NCI-H1092 treated with DMSO at 0.1 percent for 48 hours (cell line): ENCODE results near the gene HOXB7.

ENCODE experiments used
- DNase-seq: peaks from one replicate; lab custom pipeline; 2025; lab: John Stamatoyannopoulos, UW

HOXB7 gene

DNA sequence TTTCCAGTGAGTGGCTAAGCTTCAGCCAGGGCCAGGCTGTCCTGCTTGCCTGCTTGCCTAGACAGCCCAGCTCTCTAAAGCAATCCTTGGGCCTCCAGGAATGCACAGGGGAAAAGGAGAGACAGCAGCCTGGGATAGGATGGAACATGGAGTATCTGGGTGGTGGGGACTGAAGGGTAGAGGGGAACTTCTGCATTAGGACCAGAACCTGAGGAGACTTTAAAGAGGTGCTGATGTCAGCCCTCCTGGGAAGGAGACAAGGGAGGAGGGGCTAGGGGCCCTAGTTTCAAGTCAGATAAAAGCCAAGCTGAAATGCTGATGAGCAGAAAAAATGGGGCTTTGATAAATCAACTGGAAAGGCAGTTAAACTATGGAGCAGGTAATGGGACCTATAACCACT is 1.8 kb downstream of the HOXB7 start:
- no peak for DNase-seq

DNA sequence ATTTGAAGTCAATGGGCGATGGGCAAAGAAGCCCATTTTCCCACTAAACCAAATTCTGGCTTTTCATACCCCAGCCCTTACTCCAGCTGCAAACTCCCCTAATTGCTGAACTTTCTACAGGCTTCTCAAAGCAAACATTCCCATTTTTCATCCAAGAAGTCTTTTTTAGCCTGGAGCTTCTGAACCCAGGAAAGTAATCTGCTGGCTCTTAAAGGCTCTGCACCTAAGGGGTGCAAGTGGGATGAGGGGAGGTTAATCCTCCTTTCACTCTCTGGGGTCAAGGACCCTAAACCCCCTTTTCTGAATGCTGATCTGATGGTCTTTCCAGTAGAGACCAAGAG is 2.4 kb downstream of the HOXB7 start:
- DNase-seq: no peak

DNA sequence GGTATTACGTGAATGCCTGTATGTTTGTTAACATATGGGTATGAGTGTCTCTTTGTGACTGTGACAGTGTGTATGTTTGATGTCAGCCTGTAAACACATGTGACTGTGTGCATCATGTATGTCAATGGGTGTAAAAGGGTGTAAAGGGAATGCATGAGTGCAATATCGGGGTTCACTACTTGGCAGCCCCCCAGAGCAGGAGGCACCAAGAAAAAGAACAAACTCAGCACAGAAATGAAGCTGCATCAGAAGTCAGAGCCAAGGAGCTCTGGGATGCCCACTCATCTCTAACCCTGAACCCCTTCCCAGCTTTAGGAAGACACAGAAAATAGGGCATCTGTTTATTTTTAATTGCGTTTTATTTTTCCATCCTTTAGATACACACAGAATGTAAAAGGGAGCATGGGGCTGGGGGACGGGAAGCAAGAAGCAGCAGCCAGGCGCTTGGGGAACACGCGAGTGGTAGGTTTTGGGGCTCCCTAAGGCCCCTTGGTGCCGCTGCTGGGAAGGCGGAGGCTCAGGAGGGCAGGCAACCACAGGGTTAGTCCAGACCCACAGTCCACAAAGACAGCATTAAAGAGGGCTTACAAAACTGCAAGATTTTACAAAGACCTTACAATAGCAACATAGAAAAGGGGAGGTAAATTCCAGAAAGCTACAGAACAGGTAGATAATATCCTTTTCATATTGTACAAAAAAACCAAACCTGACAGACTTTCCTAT is 3.8 kb downstream of the HOXB7 start:
- no peak for DNase-seq

DNA sequence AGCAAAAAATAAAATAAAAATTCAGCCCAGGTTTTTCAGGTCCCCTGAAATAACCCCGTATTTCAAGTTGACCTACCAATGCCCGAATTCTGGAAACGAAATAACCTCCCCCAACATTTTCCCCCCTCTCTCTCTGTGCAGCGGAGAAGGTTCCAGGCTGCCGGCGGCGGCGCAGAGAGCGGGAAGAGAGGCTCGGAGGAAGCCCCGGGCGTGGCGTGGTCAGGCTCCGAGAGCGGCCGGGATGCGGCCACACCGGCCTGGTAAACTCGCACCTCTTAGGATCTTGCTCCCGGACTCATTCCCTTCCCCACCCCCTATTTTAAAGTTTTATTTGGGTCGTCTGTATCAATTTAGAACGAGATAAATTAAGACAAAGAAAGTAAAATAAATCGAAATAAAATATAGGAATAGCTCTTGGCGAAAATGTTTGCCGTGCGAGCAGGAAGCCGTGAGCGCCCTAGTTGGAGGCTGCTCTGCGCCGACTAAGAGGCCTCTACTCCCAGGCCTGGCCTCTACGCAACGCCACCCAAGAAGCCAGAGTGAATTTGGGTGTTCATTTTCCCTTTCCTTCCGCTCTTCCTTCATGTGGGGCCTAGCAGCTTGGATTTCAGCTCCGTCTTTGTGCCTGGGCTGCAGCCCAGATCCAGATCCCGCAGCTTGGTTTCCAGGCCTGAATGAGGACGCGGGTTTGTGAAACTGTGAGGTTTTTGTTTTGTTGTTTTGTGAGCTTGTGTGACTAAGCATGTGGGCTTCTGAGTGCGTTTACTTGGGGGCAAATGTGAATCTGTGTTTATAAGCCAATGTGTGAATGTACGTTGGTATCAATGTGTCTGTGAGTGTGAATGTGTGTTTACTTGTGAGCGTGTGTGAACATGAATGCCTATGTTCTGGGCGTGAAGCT is 4.6 kb downstream of the HOXB7 start:
- no peak for DNase-seq

DNA sequence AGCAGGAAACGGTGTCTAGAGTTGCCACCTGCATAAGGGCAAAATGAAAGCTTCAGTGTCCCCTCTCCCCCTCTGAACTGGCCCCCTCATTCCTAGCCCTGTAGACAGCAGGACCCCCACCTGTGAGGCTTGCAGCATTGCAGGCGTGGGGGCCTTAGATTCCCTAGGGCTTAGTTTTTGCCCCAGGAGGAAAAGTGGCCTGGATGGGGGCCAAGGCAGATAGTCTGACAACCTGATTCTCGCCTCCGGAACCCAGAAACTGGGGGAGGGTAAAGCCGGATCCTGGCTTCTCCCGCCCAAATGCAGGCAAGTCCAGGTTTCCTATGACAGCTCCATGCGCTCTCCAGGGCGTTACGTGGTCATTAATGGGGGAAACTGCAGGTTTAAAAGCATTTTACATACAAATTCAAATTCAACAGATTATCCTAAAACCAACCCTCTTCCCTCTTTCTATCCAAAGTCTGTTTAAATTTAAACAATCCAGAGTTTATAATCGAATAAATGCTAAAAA is 5.4 kb downstream of the HOXB7 start:
- no peak for DNase-seq

DNA sequence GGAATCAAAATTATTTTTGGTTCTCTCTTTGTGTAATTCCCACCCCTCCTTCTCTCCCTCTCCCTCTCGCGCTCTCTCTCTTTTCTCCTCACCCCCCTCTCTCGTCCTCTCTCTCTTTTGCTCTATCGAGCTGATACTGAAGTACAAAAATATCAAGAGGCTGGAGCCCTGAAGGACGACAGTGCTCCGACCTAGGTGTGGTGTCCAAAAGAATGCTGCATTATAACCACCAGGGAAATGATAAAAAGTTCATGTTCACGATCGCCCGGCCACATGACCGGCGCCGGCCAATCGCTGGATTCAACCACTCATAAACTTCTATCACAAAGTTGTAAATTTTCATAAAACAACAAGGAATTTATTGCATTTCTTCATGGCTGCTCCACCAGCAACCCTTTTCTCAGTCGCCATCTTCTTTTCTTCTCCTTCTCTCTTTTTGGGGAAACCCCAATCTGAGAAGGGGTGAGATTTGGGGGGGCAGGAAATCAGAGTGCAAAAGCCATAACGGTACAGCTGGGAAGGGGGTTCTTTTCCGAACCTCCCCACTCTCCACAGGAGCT is 6.0 kb downstream of the HOXB7 start, which contains the start of gene HOXB6:
Gene HOXB6, minus strand, starts transcription at position 217 of the 560 bp plus-strand sequence. CDS start 6,836 bp downstream, outside the sequence.
- DNase-seq: no peak

DNA sequence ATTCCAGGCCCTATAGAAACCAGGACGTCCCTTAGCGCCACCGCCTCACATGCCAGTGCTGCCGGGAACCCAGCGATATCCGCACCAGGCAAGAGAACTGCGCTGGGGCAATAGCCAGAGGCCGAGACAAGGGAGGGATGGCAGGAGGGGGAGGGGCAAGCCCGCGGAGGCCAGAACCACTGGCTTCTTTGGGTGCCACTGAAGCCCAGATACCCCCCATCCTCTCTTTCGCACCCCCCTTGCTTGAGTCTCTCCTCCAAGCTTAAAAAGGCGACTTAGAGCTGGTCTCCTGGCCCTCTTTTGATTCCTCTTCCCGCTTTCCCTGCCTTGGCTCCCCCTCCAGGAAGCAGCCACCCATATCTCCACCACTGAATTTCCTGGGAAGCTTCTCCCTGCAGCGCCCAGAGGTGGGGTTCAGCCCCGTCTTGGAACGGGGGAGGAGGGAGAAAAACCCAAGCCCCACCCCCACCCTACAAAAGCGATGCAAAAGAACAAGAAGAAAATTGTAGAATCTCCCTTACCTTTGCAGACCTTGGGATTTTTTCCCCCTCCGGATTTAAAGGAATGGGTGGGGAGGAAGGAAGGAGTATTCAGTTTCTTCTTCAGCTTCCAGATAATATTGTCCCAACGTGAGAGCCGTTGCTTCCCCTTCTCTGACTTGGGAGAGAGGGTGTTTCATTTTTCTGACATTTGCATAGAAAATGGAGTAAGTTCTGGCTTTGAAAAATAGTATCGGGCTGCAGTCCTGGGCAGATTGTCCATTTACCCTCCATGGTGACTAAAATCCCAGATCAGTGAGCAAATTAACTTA is 6.7 kb downstream of the HOXB7 start:
- DNase-seq: no peak

DNA sequence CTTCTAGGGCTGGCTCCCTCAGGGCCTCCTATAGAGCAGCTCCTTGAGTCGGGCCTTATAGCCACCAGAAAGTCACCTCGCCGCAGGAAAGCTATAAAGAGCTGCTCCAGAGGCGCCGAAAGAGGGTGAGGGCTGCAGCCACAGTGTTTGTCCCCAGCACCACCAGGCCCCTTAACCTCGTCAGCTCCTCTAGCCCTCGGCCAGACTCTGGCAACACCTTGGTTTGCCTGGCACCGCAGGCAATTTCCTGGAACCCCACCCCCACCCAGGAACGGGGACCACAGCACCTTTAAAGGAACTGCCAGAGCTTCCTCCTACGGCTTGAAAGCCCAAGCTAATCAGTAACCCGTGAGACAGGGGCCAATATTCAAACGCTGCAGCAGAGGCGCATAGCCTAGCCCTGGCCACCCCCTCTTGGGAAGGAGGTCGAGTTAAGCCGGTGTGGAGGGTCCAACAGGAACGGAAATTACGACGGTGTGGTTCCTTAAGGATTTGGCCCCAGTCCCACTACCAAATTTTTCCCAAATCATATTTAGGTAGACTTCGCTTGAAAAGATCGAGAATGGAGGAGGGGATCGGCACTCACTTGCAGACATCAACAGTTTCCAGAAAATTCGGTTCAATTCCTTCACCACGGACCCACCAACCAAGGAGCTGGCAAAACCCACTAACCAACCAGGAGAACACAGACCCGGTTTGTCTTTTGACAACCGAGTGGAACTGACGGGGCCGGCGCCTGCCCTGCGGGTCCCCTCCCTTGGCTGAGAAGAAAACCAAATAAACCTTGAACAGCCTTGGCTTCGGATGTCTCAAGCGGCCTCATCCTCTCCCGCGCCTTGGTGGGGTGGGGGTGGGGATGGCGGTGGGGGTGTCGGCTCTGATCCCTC is 9.0 kb downstream of the HOXB7 start:
- DNase-seq: no peak

DNA sequence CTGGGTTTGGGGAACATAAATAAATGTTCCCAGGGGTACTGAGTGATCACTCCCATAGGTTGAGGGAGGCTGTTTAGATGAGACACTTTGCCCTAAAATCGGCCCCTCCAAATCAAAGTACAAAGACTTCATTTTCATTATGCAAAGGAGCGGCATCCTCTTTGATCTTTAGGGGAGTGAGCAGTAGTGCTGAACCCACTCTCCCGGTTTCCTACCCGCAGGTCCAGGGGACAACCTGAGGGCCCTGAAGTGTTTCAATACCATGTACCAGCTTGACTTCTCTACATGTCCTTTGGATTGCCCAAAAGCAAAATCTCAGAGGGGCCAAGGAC is 9.6 kb downstream of the HOXB7 start:
- DNase-seq: no peak

DNA sequence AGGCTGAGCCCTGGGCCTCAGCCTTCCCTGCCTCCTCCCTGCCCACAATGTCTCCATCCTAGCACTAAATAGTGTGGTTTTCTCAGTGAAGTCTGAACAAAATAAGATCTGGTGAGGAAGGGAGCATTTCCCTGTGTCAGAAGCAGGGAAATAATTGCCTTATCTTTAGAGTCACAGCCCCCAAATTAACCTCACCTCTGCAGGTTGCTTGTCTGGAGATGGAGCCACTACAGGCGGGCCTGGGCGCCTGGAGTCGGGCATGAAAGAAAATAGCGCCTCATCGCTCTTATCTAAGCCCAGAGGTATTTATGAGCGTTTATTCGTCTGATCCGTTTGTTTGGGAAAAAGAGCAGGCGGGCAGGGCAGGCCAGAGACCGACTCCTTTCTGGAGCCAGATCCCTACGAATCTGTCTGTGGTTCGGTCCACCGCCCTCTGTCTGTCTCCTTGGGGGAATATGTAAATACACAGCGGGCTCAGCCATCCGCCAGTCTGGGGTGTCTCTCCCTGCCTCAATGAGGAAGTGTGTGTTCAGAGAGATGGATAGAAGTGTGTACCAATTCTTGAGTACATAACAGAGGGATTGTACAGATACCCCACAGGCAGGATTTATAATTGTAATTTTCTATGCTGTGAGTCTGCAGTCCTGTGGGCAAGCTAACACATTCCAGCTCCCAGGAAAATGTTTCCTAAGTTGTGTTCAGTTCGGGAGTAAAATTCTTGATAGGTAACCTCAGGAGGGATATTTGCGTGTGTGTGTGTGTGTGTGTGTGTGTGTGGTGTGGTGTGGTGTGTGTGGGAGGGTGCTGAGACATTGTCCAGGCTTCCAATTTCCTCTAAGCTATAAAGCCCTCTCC is 10.3 kb downstream of the HOXB7 start:
- DNase-seq: no peak

DNA sequence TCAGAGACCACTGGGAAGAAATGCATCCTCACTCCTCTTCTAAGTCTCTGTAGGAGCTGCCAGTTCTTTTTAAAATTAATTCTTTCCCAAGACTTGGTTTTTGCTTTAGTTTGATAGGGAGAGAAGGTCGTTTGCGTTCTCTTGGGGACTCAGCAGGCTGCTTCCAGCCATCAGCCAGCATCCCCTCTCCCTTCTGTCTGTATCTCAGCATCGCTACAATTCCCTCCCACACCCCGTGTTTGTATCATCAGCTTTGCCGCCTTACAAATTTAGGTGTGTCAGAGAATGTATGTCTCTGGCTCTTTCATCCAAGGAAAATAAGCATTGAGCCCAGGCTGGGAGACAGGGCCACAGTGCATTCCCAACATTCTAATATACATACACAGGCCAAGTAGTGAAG is 11.5 kb downstream of the HOXB7 start:
- no peak for DNase-seq

DNA sequence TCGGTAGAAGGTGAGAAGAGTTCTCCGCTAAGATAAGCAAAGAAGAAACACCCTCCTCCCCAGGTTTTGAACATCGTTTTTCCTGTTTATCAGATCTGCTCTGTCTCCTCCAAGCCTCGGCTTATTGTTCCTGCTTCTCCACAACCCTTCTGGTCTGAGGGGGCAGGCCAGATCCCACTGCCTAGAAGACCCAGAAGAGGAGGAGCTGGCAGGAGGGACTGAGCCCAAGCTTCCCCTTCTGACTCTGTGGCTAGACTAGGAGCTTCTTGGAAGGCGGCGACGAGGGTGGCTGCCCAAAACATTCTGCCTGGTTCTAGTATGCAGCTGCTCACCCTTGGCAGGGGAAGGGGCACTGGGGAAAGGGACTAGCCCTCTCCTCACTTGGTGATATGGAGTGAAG is 12.1 kb downstream of the HOXB7 start:
- DNase-seq: no peak

DNA sequence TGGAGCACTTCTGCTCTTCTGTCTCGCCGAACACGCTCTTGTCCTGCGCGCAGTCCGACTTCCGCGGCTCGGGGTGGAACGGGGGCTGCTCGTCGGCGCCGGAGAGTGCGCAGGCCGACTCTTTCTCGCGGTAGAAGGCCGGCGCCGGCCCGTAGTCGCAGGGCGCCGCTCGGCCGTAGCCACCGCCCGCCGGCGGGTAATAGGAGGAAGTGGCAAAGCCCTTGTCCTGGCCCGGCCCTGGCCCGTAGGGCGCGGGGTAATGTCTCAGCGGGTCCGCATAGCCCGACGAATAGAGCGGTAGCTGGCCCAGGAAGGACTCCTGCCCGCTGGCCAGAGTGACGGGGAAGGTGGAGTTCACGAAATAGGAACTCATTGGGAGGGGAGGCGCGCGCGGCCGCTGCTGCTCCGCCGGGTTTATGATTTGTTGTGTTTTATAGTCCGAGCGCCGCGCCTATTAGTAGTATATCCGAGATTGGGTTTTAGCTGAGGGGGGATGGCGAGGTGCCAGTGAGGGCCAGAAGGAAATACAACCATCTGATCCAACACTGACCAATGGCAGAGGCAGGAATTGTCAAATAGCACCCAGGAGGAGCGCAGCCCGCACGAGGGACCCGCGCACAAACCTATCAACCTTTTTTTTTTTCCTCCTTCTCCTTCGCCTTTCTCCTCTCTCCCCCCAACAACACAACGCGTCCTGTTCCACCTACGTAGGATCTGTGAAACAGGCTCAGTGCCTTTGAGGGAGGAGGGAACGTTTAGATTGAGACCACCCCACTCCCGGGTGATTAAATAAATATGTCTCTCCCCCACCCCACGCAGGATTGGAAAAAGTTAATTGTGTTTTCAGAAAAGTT is 12.8 kb downstream of the HOXB7 start:
- no peak for DNase-seq

DNA sequence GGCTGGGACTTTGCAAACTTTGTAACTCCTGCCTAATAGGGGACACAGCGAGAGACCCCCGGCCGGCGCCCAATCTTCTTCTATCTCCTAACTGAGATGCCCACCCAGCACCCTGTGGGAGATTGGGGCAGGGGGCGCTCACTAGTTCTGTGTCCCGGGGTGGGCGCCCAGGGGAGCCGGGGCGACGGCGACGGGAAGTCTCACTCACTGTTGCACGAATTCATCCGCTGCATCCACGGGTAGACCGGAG is 13.4 kb downstream of the HOXB7 start:
- DNase-seq: no peak

DNA sequence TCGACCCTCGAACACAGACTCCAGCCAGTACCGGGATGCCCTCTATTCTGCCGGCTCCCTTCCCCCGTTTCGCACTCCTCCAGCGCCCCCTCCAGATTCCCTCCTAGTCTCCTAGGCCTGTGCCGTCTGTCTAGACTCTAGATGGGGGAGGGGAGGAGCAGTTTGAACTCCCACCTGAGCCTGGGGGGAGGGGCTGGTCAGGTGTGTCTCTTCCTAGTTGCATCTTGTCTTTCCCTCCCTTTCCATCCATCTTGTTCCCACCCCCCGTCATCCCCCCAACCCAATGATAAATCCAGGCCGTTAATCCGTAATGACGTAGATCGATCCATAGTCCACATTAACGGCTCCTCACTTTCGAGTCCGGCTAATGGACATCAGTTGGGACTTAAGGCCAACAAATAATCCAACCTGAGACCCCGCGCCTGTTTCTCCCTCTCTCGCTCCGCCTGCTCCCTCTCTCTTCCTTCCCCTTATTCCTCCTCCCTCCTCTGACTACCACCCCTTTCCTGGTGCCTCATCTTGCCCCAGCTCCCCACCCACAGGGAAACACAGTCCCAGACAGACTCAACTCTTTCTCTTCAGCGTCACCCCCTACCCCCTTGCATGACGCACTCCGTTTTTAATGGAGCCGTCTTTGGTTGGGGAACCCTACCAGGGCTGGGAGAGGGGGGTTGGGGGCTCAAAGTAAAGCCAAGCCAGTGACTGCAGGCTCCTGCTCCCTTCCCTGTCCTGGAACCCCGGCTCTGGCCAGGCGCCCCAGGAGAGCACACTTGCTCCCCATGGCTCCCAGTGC is 13.9 kb downstream of the HOXB7 start:
- no peak for DNase-seq

DNA sequence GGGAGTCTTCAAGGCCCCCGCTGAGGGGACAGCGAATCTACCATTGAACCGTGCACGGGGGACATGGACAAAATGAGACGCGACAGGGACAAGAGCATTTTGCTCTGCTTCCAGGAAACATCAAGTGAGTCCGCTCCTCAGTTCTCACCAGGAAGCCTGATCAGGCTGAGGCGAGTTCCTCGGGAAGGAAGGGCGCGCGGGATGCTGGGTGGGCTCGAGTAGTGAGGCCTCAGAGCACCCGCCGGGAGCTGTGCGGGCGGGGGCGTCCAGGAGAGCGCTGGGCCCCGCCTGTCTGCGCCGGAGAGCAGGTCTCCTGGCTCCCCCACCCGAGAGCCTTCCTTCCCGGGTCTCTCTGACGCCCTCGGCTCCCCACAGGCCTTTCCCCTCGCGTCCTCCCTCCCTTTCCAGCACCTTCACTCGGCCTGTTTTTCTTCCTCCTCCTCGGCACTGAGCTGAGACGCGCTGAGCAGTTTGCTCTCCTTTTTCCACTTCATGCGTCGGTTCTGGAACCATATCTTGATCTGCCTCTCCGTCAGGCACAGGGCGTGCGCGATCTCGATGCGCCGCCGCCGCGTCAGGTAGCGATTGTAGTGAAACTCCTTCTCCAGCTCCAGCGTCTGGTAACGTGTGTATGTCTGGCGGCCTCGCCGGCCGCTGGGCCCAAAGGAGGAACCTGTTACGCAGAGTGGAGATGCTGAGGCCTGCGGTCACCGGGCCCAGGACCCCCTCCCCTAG is 14.7 kb downstream of the HOXB7 start:
- DNase-seq: no peak

DNA sequence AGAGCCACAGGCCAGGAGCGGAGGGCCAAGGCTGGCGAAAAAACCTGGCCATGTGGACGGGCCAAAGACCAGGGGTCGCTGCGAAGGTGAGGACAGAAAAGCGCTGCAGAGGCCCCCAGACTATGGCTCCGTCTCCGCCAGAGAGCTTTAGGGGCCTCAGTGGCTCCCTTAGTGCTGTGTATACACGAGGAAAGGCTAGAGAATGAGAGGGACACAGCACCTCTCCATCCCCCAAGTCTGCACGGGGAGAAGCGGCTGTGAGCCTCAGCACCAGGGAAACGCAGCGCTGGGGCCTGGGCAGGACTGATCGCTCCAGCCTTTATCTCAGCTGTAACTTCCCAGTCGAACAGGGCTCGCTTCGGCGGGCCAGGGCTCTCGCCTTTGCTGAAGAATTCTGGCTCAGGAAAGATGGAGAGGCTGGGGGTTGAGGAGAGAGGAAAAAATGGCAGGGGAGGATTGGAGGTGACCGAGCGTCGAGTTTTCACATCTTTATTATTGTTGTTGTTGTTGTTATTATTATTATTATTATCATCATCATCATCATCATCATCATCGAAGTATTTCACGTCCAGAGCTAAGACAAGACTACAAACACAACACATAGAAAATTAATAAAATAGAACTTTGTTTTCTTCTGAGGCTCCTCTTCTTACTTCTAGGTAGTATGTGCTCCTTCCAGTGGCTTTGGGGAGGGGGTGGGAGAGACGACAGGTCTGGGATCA is 15.4 kb downstream of the HOXB7 start:
- no peak for DNase-seq
